Bone marrow (tissue), 2 donors: Measurements from ENCODE around the gene THEMIS.

ENCODE experiments used
- DNase-seq, 2 donors: peaks; one replicate each; lab custom pipeline; 2025; lab: John Stamatoyannopoulos, UW

The THEMIS gene

DNA sequence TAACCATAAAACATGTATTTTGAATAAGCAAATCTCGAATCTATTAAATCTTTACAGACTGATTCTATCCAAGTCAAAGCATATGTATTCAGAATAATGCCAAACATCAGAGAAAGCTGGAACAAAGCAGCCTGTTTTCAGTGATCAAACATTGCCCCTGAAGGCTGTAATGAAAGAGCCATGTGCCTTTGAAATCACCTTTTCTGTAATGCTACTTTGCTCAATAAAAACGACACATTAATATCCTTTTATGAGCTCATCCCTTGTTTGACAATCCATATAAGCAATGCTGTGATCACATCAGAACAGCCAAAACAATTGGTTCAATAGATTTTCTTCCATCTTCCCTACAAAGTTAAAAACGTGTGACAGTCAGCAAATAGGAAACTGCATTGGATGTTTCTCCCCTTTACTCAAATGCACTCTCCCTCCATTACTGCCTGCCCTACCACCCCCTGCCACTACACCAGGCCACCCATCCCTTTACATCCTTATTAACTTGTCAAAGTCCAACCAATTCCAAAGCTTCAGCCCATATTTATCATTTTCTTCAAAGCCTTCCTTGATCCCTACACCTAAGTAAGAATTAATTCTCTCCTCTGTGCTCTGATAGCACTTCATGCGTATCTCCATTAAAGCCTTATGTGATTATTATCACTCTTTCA is 42.0 kb downstream of the THEMIS start:
- DNase-seq, result no peak

DNA sequence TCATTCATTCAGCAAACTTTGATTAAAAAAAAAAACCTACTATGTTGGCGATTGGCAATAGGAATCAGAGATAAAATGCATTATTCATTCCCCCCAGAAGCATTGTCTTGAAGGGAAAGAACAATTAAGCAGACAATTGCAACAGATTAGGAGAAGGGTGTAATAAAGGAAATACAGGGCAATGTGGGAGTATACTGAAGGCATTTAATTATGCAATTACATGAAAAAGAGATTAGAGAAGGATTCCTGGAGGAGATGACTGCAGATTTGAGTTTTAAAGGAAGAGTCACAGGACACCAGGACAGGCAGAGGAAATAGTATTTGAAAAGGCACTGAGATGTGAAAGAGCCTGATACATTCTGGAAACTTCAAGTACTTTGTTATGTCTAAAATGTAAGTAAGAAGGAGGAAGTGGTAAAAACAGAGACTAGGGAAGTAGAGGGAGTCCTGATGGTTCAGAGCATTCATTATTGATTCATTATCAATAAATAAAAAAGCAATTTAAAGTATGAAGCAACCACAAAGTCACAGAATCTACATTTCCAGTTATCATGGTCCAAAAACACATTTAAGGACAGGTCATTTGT is 43.7 kb downstream of the THEMIS start:
- no peak for DNase-seq

DNA sequence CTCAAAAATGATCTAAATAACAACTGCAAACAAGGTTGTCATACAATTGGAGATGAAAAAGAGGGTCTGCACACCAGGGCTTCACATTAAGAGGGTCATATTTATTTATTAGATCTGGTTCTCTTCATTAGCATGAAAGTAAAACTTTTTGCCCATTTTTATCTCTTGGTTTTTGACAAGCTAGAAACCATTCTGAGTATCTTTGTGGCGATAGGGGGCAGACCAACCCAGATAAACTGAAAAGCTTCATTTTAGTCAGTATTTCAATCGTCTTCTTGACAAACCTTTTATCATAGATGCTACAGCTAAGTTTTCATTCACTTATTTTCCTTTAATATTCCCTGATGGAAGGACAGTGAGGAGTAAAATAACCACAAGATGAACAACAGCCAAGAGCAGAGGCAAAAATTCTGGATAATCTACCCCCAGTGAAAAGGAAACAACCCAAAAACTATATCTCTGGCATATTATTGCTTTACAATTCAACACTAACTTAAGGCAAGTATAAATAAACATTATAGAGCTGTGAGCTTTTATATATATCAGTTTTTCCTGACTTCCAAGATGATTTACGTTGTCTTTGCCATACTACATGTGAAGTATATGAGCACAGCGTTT is 45.2 kb downstream of the THEMIS start:
- no peak for DNase-seq

DNA sequence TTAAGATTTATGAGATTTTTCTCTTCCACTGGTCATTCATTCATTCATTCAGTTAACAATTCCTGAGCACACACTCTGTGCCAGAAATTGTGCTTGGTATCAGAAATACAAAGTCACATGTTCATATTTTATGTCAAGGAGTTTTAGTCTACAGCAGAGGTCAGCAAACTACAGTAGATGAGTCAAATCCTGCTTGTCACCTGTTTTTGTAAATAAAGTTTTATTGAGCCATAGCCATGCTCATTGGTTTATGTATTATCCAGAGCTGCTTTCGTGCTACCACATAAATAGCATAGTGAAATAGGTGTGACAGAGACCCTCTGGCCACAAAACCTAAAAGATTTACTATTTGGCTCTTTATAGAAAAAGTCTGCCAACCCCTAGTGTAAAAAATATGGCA is 46.8 kb downstream of the THEMIS start:
- DNase-seq, result no peak

GRCh38 chr6:127851197-127851596 is 49.7 kb downstream of the THEMIS start:
- DNase-seq, result no peak

DNA sequence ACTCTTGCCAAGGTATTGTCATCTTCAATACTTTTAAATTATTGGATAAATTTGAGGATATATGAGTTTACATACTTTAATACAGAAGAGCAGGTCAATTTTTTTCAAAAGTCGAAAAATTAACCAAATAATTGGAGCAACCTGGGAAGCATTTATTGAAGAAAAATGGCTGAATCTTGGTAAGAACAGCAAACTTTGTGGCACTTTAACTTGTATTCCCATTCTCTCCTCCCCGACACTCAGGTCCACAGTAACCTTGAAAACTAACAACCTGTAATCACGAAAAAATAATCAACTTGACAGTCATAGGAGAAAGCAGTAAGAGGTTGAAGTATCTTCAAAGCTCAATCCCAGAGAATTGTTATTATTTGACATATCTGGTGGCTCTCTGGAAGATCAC is 55.6 kb downstream of the THEMIS start:
- no peak for DNase-seq

DNA sequence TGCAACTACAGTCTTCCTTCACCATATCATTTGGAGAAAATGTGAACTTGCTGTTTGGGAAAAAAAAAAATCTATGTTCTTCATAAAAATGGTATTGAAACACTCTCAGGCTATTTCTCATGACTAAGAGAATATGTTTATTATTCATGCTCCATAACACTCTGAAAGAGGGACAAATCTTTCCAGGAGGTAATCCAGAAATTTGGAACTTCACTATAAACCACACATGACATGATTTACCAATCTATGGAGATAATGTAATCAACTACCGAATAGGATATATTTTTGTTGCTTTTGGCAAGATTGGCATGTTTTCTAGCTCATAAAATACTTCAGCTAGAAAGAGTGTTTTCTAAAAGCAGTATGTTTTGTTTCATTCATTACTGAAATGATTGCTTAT is 56.3 kb downstream of the THEMIS start:
- no peak for DNase-seq

- DNase-seq, result no peak
These were observed 57.3 kb downstream of the THEMIS start for GRCh38 chr6:127843582-127843981.

- DNase-seq, result no peak
These were observed 58.3 kb downstream of the THEMIS start for GRCh38 chr6:127842562-127842961.

DNA sequence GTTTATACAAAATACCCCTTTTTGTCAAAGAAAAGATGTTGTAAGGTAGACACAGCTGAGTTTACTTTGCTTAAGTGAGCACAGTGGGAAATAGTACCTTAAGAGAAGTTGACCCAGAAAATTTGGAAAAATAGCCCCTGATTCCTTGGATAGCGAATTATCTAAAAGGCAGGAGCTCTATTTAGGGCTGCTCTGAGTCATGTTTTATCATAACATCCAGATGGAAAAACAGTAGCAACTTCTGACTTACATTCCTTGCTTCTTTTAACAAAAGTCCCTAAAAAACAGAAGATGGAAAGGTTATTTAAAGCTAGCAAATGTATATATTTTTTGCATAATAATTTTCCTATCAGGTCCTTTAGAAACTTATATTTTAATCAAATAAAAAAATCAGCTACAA is 59.0 kb downstream of the THEMIS start:
- no peak for DNase-seq

DNA sequence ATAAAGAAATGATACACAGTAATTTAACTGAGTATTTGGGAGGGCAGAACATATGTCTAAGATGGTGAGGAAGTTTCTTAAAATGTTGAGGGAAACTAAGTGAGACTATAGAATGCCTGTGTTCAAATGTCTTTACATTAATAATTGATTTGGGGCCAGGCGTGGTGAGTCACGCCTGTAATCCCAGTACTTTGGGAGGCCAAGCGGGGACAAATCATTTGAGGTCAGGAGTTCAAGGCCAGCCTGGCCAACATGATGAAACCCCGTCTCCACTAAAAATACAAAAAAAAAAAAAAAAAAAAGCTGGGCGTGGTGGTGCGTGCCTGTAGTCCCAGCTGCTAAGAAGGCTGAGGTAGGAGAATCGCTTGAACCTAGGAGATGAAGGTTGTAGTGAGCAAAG is 66.7 kb downstream of the THEMIS start:
- no peak for DNase-seq

- DNase-seq, result no peak
These were observed 67.5 kb downstream of the THEMIS start for GRCh38 chr6:127833336-127833735.

- DNase-seq, result no peak
These were observed 68.5 kb downstream of the THEMIS start for GRCh38 chr6:127832381-127832780.

DNA sequence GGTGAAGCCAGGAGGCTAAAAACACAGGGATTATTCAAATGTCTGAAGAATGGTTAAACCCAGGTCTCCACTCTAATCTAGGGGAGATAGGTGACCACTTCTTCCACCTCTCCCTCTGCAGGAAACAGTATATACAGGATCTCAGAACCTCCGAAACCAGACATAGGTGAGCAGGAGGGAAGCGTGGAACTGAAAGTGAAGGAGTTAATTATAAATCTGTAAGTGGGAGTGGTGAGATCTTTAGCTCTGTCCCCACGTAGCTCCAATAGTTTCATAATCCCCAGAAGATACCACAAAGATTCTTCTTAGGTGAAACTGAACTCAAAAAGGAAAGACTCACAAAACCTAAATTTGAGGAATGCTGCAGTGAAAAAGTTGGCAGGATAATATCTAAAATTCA is 76.8 kb downstream of the THEMIS start:
- no peak for DNase-seq

DNA sequence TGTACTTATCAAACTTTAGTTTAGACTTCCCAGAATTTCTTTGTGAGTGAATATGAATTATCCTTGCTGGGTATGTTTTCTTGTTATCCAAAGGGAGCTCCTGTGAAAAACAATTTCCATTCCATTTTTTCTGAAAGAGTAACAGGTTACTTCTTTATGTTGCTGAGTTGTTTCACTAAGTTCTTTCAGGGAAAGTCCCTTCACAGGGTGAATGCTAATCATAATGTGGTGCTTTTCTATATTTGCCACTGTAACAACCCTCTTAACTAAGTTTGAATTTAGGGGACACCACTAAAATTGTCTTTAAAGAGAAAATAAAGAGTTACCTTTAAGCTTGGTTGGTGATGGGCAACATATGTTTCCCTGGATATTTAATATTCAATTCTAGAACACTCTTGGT is 79.4 kb downstream of the THEMIS start:
- DNase-seq, result no peak

DNA sequence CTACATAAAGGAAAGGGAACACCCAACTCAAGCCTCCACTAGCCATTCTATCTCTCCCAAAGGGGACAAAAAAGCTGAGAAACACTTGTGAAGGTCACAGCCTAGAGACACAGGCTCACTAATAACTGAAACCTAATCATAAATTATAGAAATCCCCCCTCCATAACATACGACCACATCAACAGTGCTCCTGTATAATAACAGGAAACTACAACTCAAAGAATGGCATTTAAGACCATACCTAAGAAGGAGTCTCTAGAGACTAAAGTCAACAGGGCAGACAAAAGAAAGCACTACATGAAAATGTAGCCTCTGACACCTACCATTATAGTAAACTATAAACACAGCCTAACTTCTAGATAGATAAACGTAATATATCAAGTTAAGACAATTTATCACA is 82.7 kb downstream of the THEMIS start:
- DNase-seq, result no peak

DNA sequence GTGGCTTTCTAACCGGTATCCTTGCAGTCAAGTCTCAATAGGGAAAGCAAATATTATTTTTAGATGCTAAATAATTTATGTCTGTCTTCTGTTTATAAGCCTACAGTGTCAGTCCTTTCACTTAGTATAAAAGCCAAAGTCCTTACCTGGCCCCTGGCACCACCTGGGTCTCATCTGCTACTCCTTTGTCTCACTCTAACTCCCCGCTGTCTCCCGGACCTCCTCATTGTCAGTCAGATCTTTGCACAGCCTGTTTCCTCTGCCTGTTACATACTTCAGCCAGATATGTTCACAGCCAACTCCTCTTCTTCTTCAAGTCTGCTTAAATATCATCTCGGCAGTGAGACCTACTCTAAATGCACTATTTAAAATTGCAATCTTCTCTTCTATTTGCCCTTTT is 84.2 kb downstream of the THEMIS start:
- no peak for DNase-seq

DNA sequence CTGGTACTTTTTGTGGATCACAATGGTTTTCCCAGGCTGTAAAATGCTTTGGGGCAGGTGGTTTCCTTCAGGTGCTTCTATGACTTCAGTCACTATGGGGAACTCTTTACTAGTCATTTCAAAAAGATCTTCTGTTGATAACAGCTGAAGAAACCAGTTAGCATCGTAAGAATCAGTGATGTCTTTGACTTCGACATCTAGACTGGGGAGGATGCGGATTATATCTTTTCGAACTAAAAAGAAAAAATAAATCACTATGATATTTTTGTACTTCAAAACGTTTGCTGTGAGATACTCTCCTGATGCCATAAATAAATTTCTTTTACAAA is 87.2 kb downstream of the THEMIS start:
- no peak for DNase-seq

GRCh38 chr6:127812985-127813698 is 87.7 kb downstream of the THEMIS start:
- no peak for DNase-seq

GRCh38 chr6:127811900-127812570 is 88.8 kb downstream of the THEMIS start:
- DNase-seq, result no peak

DNA sequence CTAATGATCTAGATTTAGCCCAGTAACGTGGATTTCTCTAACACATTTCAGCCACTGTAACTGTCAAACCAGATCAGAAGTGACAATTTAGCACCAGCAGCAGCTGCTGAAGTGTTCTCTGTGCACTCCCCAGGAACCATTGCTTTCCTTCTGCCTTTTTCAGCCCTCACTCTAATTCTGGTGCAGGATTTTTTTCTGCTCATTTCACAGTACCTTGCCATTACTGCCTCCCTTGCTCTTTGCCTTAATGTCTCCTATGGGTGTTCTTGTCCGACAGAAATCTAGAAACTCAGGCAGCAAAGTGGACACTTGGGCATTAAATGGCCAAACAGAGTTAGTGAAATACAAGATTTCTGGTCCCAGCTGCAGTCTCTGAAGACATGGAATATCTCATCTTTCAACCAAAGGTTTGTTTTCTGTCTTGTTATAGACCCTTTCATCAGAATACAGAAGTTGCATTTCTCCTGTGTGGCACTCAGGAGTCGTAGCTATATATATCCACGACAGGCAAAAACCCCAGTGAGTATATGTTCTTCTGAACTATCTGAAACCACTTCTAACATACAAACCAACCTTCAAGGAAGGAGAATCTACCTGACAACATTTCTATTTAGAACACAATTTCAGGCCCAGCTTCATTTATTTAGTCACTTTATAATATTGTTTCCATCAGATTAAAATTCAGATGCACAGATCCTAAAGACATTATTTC is 92.9 kb downstream of the THEMIS start:
- no peak for DNase-seq

GRCh38 chr6:127796713-127797112 is 104.1 kb downstream of the THEMIS start:
- no peak for DNase-seq
